Measurements from ENCODE around the gene ELF1. TPM values are rescaled to one million over a fixed set of nuclear protein-coding genes. Genes with fewer than 3 reads are reported as not detected.

ELF1 gene
- total and polyA plus RNA-seq, 2 donors (not counting 1 experiment from before 2014, with no cell fraction given) = 38.5 to 41.0 TPM

DNA sequence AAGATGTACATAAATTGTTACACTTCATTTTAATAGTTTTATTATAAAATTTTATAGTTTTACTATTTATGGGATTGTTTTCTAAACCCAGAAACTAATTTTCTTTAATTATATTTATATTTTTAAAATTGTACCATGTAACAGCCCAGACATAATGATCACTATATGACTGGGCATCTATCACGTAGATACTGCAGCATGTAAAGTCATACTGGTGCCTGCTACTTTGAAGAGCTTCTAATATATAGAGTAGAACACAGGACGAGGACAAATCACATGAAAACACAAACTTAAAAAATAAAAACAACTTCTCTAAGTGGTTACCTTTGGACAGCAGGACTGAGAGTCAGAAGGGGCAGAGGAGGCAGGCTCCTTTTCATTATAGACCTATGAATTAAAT lies 5.3 kb downstream of the ELF1 start:
- Histone ChIP-seq H3K36me3 (ENCODE audit: control insufficient read depth, insufficient read depth, low read length) (no peaks in the 10 kb centered on the region), H3K4me3 (replicated peaks in 1 of 4; ENCODE audit: control extremely low read depth in 1 of 4, insufficient read depth in 1 of 4, low read depth in 3 of 4, low read length in 4 of 4) (no peak overlapping the region), H2AFZ (ENCODE audit: low read length) (no peak overlapping the region), H3K4me1 (ENCODE audit: control insufficient read depth, extremely low read depth, insufficient read depth, low read length) (no peaks in the 10 kb centered on the region), H4K20me1 (ENCODE audit: control insufficient read depth, extremely low read depth, insufficient read depth, low read length) (no peaks in the 10 kb centered on the region), H3K27ac (ENCODE audit: insufficient read depth, low read length) (no peak overlapping the region), H3K4me2 (ENCODE audit: extremely low read depth, insufficient read depth, low read length) (no peak overlapping the region), H3K79me2 (ENCODE audit: control insufficient read depth, insufficient read depth, low read length) (peaks cover 4% of the 10 kb centered on the region), H3K27me3 (ENCODE audit: control insufficient read depth, insufficient read depth, low read length) (no peaks in the 10 kb centered on the region), H3K9me3 (ENCODE audit: control insufficient read depth, insufficient read depth, low read depth, low read length) (no peaks in the 10 kb centered on the region), H3K9ac (ENCODE audit: insufficient read depth, low read length) (no peak overlapping the region)
- TF ChIP-seq EZH2 (IDR thresholded peaks at IDR 0.05; ENCODE audit: low read length, missing control alignments) = no peak
- TF ChIP-seq, protein P1, sequence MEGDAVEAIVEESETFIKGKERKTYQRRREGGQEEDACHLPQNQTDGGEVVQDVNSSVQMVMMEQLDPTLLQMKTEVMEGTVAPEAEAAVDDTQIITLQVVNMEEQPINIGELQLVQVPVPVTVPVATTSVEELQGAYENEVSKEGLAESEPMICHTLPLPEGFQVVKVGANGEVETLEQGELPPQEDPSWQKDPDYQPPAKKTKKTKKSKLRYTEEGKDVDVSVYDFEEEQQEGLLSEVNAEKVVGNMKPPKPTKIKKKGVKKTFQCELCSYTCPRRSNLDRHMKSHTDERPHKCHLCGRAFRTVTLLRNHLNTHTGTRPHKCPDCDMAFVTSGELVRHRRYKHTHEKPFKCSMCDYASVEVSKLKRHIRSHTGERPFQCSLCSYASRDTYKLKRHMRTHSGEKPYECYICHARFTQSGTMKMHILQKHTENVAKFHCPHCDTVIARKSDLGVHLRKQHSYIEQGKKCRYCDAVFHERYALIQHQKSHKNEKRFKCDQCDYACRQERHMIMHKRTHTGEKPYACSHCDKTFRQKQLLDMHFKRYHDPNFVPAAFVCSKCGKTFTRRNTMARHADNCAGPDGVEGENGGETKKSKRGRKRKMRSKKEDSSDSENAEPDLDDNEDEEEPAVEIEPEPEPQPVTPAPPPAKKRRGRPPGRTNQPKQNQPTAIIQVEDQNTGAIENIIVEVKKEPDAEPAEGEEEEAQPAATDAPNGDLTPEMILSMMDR (conservative IDR thresholded peaks at IDR 0.05 in 1 of 2, IDR thresholded peaks at IDR 0.05 in 1 of 2; ENCODE audit: low read depth in 1 of 2, low read length in 2 of 2) = no peak
- DNase-seq (ENCODE audit: low read depth in 2 of 2) = no peak

DNA sequence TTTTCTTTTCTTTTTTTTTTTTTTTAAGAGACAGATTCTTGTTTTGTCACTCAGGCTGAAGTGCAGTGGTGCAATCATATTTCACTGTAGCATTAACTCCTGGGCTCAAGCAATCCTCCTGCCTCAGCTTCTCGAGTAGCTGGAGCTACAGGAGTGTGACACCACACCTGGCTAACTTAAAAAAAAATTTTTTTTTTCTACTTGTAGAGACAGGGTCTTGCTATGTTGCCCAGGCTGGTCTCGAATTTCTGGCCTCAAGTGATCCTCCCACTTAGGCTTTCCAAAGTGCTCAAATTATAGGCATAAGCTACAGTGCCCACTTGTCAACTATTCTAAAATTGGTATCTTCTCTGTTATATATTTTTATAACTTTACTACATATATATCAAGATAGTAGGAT lies 6.6 kb downstream of the ELF1 start:
- Histone ChIP-seq H3K4me2 (ENCODE audit: extremely low read depth, insufficient read depth, low read length) (no peak overlapping the region), H3K4me3 (replicated peaks in 1 of 4; ENCODE audit: control extremely low read depth in 1 of 4, insufficient read depth in 1 of 4, low read depth in 3 of 4, low read length in 4 of 4) (no peak overlapping the region), H3K9me3 (ENCODE audit: control insufficient read depth, insufficient read depth, low read depth, low read length) (no peaks in the 10 kb centered on the region), H3K79me2 (ENCODE audit: control insufficient read depth, insufficient read depth, low read length) (peaks cover 6% of the 10 kb centered on the region), H3K36me3 (ENCODE audit: control insufficient read depth, insufficient read depth, low read length) (no peaks in the 10 kb centered on the region), H3K4me1 (ENCODE audit: control insufficient read depth, extremely low read depth, insufficient read depth, low read length) (peaks cover 2% of the 10 kb centered on the region), H3K27me3 (ENCODE audit: control insufficient read depth, insufficient read depth, low read length) (no peaks in the 10 kb centered on the region), H3K27ac (ENCODE audit: insufficient read depth, low read length) (no peak overlapping the region), H2AFZ (ENCODE audit: low read length) (no peak overlapping the region), H3K9ac (ENCODE audit: insufficient read depth, low read length) (no peak overlapping the region), H4K20me1 (ENCODE audit: control insufficient read depth, extremely low read depth, insufficient read depth, low read length) (no peaks in the 10 kb centered on the region)
- DNase-seq (ENCODE audit: low read depth in 2 of 2) = no peak
- TF ChIP-seq, protein P1 (conservative IDR thresholded peaks at IDR 0.05 in 1 of 2, IDR thresholded peaks at IDR 0.05 in 1 of 2; ENCODE audit: low read depth in 1 of 2, low read length in 2 of 2) = no peak
- no peak for TF ChIP-seq EZH2 (IDR thresholded peaks at IDR 0.05; ENCODE audit: low read length, missing control alignments)

DNA sequence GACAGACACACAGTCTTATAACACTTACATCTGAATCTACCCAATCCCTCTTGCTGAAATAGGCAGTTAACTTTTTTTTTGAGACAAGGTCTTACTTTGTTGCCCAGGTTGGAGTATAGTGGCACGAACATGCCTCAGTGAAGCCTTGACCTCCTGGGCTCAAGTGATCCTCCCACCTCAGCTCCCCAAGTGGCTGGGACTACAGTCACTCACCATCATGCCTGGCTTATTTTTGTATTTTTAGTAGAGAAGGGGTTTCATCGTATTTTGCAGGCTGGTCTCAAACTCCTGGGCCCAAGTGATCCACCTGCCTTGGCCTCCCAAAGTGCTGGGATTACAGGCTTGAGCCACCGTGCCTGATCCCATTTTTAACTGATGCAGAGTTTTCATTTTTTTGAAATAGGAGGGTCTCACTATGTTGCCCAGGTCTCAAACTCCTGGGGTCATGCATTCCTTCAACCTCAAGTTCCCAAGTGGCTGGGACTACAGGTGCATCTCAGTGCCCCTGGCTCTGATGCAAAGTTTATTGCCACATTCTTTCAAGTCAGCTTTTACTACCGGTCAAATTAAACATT lies 7.6 kb downstream of the ELF1 start:
- H2AFZ ChIP-seq (ENCODE audit: low read length) = no peak overlapping the region
- no peak overlapping the region for H3K27ac ChIP-seq (ENCODE audit: insufficient read depth, low read length)
- no peak for TF ChIP-seq EZH2 (IDR thresholded peaks at IDR 0.05; ENCODE audit: low read length, missing control alignments)
- TF ChIP-seq, protein P1 (conservative IDR thresholded peaks at IDR 0.05 in 1 of 2, IDR thresholded peaks at IDR 0.05 in 1 of 2; ENCODE audit: low read depth in 1 of 2, low read length in 2 of 2) = no peak
- DNase-seq (ENCODE audit: low read depth in 2 of 2) = no peak
- H3K4me2 ChIP-seq (ENCODE audit: extremely low read depth, insufficient read depth, low read length) = no peak overlapping the region
- no peaks in the 10 kb centered on the region for H4K20me1 ChIP-seq (ENCODE audit: control insufficient read depth, extremely low read depth, insufficient read depth, low read length)
- no peaks in the 10 kb centered on the region for H3K36me3 ChIP-seq (ENCODE audit: control insufficient read depth, insufficient read depth, low read length)
- H3K4me3 ChIP-seq (replicated peaks in 1 of 4; ENCODE audit: control extremely low read depth in 1 of 4, insufficient read depth in 1 of 4, low read depth in 3 of 4, low read length in 4 of 4) = no peak overlapping the region
- peaks cover 2% of the 10 kb centered on the region for H3K4me1 ChIP-seq (ENCODE audit: control insufficient read depth, extremely low read depth, insufficient read depth, low read length)
- H3K9ac ChIP-seq (ENCODE audit: insufficient read depth, low read length) = no peak overlapping the region
- H3K27me3 ChIP-seq (ENCODE audit: control insufficient read depth, insufficient read depth, low read length) = no peaks in the 10 kb centered on the region
- H3K79me2 ChIP-seq (ENCODE audit: control insufficient read depth, insufficient read depth, low read length) = peaks cover 10% of the 10 kb centered on the region
- no peaks in the 10 kb centered on the region for H3K9me3 ChIP-seq (ENCODE audit: control insufficient read depth, insufficient read depth, low read depth, low read length)

All from fibroblast of lung (primary cell).